HEK293 (cell line): Measurements from ENCODE around the gene ACSL3.

Experiments used
- CTCF ChIA-PET: fragments of 350-600 bp; formaldehyde crosslinking; extraction: SDS; loops from one replicate; lab custom pipeline; 2021; ENCODE audit warnings: antibody characterized with exemption; lab: Yijun Ruan, JAX
- POLR2A ChIA-PET: fragments of 300-600 bp; formaldehyde crosslinking; extraction: SDS; loops from one replicate; lab custom pipeline; 2020; ENCODE audit warnings: antibody characterized with exemption, inconsistent platforms; lab: Yijun Ruan, JAX
- H3K27ac ChIP-seq: fragments of 200-500 bp; sonication (Bioruptor generic); 2 replicates; pipeline ENCODE4 v1.5.1; 2014; ENCODE audit warnings: low read depth, low read length, control low read depth, inconsistent platforms; ENCODE audit errors: extremely low read depth
- H3K36me3 ChIP-seq, 2 experiments: fragments of 200-500 bp in 1 of 2; sonication (Bioruptor generic) in 1 of 2; 1 replicate in 1 of 2; 2 replicates in 1 of 2; pipeline ENCODE4 v1.5.1; 2014 to 2017; ENCODE audit warnings: inconsistent platforms in 2 of 2, low read length in 2 of 2; ENCODE audit not compliant: control insufficient read depth in 2 of 2, insufficient read depth in 1 of 2
- H3K4me1 ChIP-seq: fragments of 200-500 bp; sonication (Bioruptor generic); 2 replicates; pipeline ENCODE4 v1.5.1; 2014; ENCODE audit warnings: mild to moderate bottlenecking, low read length, inconsistent platforms; ENCODE audit not compliant: control insufficient read depth, insufficient read depth
- H3K4me3 ChIP-seq: 2 replicates; pipeline ENCODE4 v1.5.1; 2011; ENCODE audit warnings: low read depth, mild to moderate bottlenecking, control low read depth, low read length, moderate library complexity
- H3K9me3 ChIP-seq: fragments of 200-500 bp; sonication (Bioruptor generic); 2 replicates; pipeline ENCODE4 v1.5.1; 2014; ENCODE audit warnings: low read depth, low read length, inconsistent platforms; ENCODE audit not compliant: control insufficient read depth, insufficient read depth
- ATF2 ChIP-seq: fragments of 450-650 bp; formaldehyde crosslinking; IDR thresholded peaks from 2 replicates; pipeline ENCODE4 v1.5.1; 2016; ENCODE audit warnings: missing biosample characterization, missing genetic modification characterization, low read depth
- BCL6B ChIP-seq: fragments of 450-650 bp; formaldehyde crosslinking; IDR thresholded peaks from 2 replicates; pipeline ENCODE4 v1.5.1; 2017; ENCODE audit warnings: missing biosample characterization, missing genetic modification characterization
- KLF1 ChIP-seq: fragments of 450-650 bp; formaldehyde crosslinking; IDR thresholded peaks from 2 replicates; pipeline ENCODE4 v1.5.1; 2016; ENCODE audit warnings: missing biosample characterization, missing genetic modification characterization
- KLF16 ChIP-seq: fragments of 450-650 bp; formaldehyde crosslinking; IDR thresholded peaks from 2 replicates; pipeline ENCODE4 v1.5.1; 2017; ENCODE audit warnings: missing biosample characterization, missing genetic modification characterization
- PATZ1 ChIP-seq: fragments of 450-650 bp; formaldehyde crosslinking; IDR thresholded peaks from 2 replicates; pipeline ENCODE4 v1.5.1; 2016; ENCODE audit warnings: missing biosample characterization, missing genetic modification characterization
- ZBTB11 ChIP-seq: fragments of 450-650 bp; formaldehyde crosslinking; conservative IDR thresholded peaks from 2 replicates; pipeline ENCODE4 v1.5.1; 2016; ENCODE audit warnings: low read depth, missing biosample characterization, missing genetic modification characterization
- ZEB2 ChIP-seq: fragments of 450-650 bp; formaldehyde crosslinking; IDR thresholded peaks from 2 replicates; pipeline ENCODE4 v1.5.1; 2016; ENCODE audit warnings: missing biosample characterization, missing genetic modification characterization
- ZFP41 ChIP-seq: fragments of 450-650 bp; formaldehyde crosslinking; IDR thresholded peaks from 2 replicates; pipeline ENCODE4 v1.5.1; 2016; ENCODE audit warnings: missing biosample characterization, missing genetic modification characterization, borderline replicate concordance
- ZFP69B ChIP-seq: fragments of 450-650 bp; formaldehyde crosslinking; IDR thresholded peaks from 2 replicates; pipeline ENCODE4 v1.5.1; 2016; ENCODE audit warnings: missing biosample characterization, missing genetic modification characterization
- ZNF114 ChIP-seq: fragments of 450-650 bp; formaldehyde crosslinking; IDR thresholded peaks from 2 replicates; pipeline ENCODE4 v1.5.0; 2017; ENCODE audit warnings: missing biosample characterization, missing genetic modification characterization
- ZNF16 ChIP-seq: fragments of 450-650 bp; formaldehyde crosslinking; IDR thresholded peaks from 2 replicates; pipeline ENCODE4 v1.5.1; 2016; ENCODE audit warnings: low read depth, missing biosample characterization, missing genetic modification characterization
- ZNF26 ChIP-seq: fragments of 450-650 bp; formaldehyde crosslinking; IDR thresholded peaks from 2 replicates; pipeline ENCODE4 v1.5.1; 2016; ENCODE audit warnings: missing biosample characterization, missing genetic modification characterization
- ZNF274 ChIP-seq, 2 experiments: fragments of 200-500 bp in 1 of 2; fragments of 450-650 bp in 1 of 2; sonication (Bioruptor generic) in 1 of 2; formaldehyde crosslinking in 1 of 2; IDR thresholded peaks; 2 replicates each; pipeline versions ENCODE4 v1.5.1 to v1.6.1; 2014 to 2016; ENCODE audit warnings: borderline replicate concordance in 1 of 2, inconsistent platforms in 1 of 2, low read length in 1 of 2, missing biosample characterization in 1 of 2, missing genetic modification characterization in 1 of 2
- ZNF391 ChIP-seq: fragments of 450-650 bp; formaldehyde crosslinking; IDR thresholded peaks from 2 replicates; pipeline ENCODE4 v1.5.1; 2016; ENCODE audit warnings: low read depth, missing biosample characterization, missing genetic modification characterization, borderline replicate concordance
- ZNF394 ChIP-seq: fragments of 450-650 bp; formaldehyde crosslinking; IDR thresholded peaks from 2 replicates; pipeline ENCODE4 v1.5.1; 2016; ENCODE audit warnings: missing biosample characterization, missing genetic modification characterization, mild to moderate bottlenecking, moderate library complexity, borderline replicate concordance
- ZNF416 ChIP-seq: fragments of 450-650 bp; formaldehyde crosslinking; IDR thresholded peaks from 2 replicates; pipeline ENCODE4 v1.5.1; 2016; ENCODE audit warnings: missing biosample characterization, missing genetic modification characterization
- ZNF426 ChIP-seq: fragments of 450-650 bp; formaldehyde crosslinking; IDR thresholded peaks from 2 replicates; pipeline ENCODE4 v1.5.1; 2017; ENCODE audit warnings: missing biosample characterization, missing genetic modification characterization, mild to moderate bottlenecking, inconsistent platforms, moderate library complexity
- ZNF529 ChIP-seq: fragments of 450-650 bp; formaldehyde crosslinking; IDR thresholded peaks from 2 replicates; pipeline ENCODE4 v1.5.1; 2017; ENCODE audit warnings: missing genetic modification characterization, missing biosample characterization; ENCODE audit not compliant: insufficient replicate concordance
- ZNF645 ChIP-seq: fragments of 450-650 bp; formaldehyde crosslinking; IDR thresholded peaks from 2 replicates; pipeline ENCODE4; 2016; ENCODE audit warnings: missing biosample characterization, missing genetic modification characterization
- ZNF777 ChIP-seq: fragments of 450-650 bp; formaldehyde crosslinking; IDR thresholded peaks from 2 replicates; pipeline ENCODE4 v1.5.1; 2017; ENCODE audit warnings: missing biosample characterization, missing genetic modification characterization, borderline replicate concordance
- ZNF837 ChIP-seq: fragments of 450-650 bp; formaldehyde crosslinking; IDR thresholded peaks from 2 replicates; pipeline ENCODE4 v1.5.1; 2016; ENCODE audit warnings: missing biosample characterization, missing genetic modification characterization
- ZSCAN16 ChIP-seq: fragments of 450-650 bp; formaldehyde crosslinking; IDR thresholded peaks from 2 replicates; pipeline ENCODE4 v1.5.1; 2016; ENCODE audit warnings: missing biosample characterization, missing genetic modification characterization
- ZSCAN5A ChIP-seq: fragments of 450-650 bp; formaldehyde crosslinking; IDR thresholded peaks from 2 replicates; pipeline ENCODE4 v1.5.1; 2016; ENCODE audit warnings: missing biosample characterization, missing genetic modification characterization

Gene ACSL3

GRCh38 chr2:222946700-222947287 lies 86.0 kb downstream of the ACSL3 start (continued):
- TF ChIP-seq ZNF645 (tag by site-specific recombination) = no peak
- no peak for TF ChIP-seq ZNF26 (tag by site-specific recombination)
- TF ChIP-seq ZNF391 = no peak
- no peak for TF ChIP-seq ZNF529 (tag by site-specific recombination)
- no peak for TF ChIP-seq ZNF416
- no peak for TF ChIP-seq BCL6B
- no peak for TF ChIP-seq ZSCAN5A (tag by site-specific recombination)
- no peak for TF ChIP-seq ZBTB11 (tag by site-specific recombination)
- TF ChIP-seq ZNF777 (tag by site-specific recombination) = no peak
- TF ChIP-seq ZFP69B (tag by site-specific recombination) = no peak
- no peak for TF ChIP-seq ATF2 (tag by site-specific recombination)

GRCh38 chr2:222949073-222949472 lies 88.2 kb downstream of the ACSL3 start:
- no peaks in the 10 kb centered on the region for H3K36me3 ChIP-seq
- ChIA-PET POLR2A (no interaction called here), CTCF (interaction anchor here (0.8 to 3.2 kb wide), 5 partner anchors 10 to 261 kb away, joined by 3 to 17 read pairs (median 4); no protein-coding TSS in a partner anchor)
- H3K4me1 ChIP-seq = no peaks in the 10 kb centered on the region
- no peak overlapping the region for H3K4me3 ChIP-seq
- no peak overlapping the region for H3K27ac ChIP-seq
- no peaks in the 10 kb centered on the region for H3K9me3 ChIP-seq
- TF ChIP-seq ZNF529 (tag by site-specific recombination) (no peak), PATZ1 (no peak), ZNF16 (tag by site-specific recombination) (no peak), ZNF837 (tag by site-specific recombination) (no peak), ZNF394 (tag by site-specific recombination) (no peak), ZSCAN16 (no peak), KLF1 (tag by site-specific recombination) (no peak), ZNF114 (tag by site-specific recombination) (no peak), KLF16 (tag by site-specific recombination) (no peak), ZNF274 (IDR thresholded peaks at IDR 0.05; ENCODE audit: low read length) (no peak), ZNF274 (tag by site-specific recombination; IDR thresholded peaks at IDR 0.05; ENCODE audit: borderline replicate concordance) (no peak), ZEB2 (tag by site-specific recombination) (no peak), ZNF426 (tag by site-specific recombination) (no peak), ZFP41 (no peak)
